K562 (cell line): Measurements from ENCODE around the gene MPZL3. TPM values are rescaled to one million over a fixed set of nuclear protein-coding genes. Genes with fewer than 3 reads are reported as not detected.

ENCODE experiments used
- ARNT ChIP-seq, 2 experiments: fragments of 450-650 bp; IDR thresholded peaks; 2 replicates each; pipeline ENCODE4 v1.6.1; 2016; ENCODE audit warnings: mild to moderate bottlenecking in 1 of 2
- MTF1 ChIP-seq: fragments of 250-450 bp; sonication (Bioruptor Pico); IDR thresholded peaks from 2 replicates; pipeline ENCODE4 v1.9.0; 2021; ENCODE audit warnings: moderate library complexity, mild to moderate bottlenecking, inconsistent platforms, borderline replicate concordance
- PHB ChIP-seq: fragments of 250-450 bp; sonication (Bioruptor Pico); IDR thresholded peaks from 2 replicates; pipeline ENCODE4 v1.5.0; 2021
- RFX1 ChIP-seq: fragments of 450-650 bp; IDR thresholded peaks from 2 replicates; pipeline ENCODE4 v1.6.1; 2016; ENCODE audit warnings: mild to moderate bottlenecking, moderate library complexity
- SP1 ChIP-seq: sonication (generic); formaldehyde crosslinking; IDR thresholded peaks from 2 replicates; pipeline ENCODE4 v1.8.1; 2022; ENCODE audit warnings: mild to moderate bottlenecking, missing genetic modification reagents
- SRSF9 ChIP-seq: fragments of 200-400 bp; formaldehyde crosslinking; IDR thresholded peaks from 2 replicates; pipeline ENCODE4 v1.6.1; 2017; ENCODE audit warnings: low read depth, low read length, borderline replicate concordance
- ZNF121 ChIP-seq: sonication (generic); formaldehyde crosslinking; conservative IDR thresholded peaks from 2 replicates; pipeline ENCODE4 v1.8.0; 2022; ENCODE audit warnings: missing genetic modification reagents
- ZNF165 ChIP-seq: fragments of 250-450 bp; sonication (Bioruptor Pico); IDR thresholded peaks from 2 replicates; pipeline ENCODE4 v1.4.0; 2020; ENCODE audit warnings: borderline replicate concordance
- ZNF584 ChIP-seq: fragments of 200-800 bp; sonication (Bioruptor generic); IDR thresholded peaks from 2 replicates; pipeline ENCODE4 v1.6.1; 2016; ENCODE audit warnings: low read depth, mild to moderate bottlenecking, missing genetic modification characterization, missing compliant biosample characterization
- ZNF668 ChIP-seq: fragments of 250-450 bp; sonication (Bioruptor Pico); IDR thresholded peaks from 2 replicates; pipeline ENCODE4 v1.8.0; 2022; ENCODE audit warnings: mild to moderate bottlenecking, inconsistent platforms
- polyA plus RNA-seq, 8 experiments: library from polyadenylated mRNA; depleted of rRNA in 4 of 8; stranded (reverse) in 5 of 8; unstranded in 3 of 8; fragments of >200 nt; fragmentation: Nextera tagmentation in 2 of 8; fragmentation: Illumina TruSeq in 1 of 8; extraction: Ambion mirVana in 2 of 8; extraction: Trizol in 1 of 8; gene quantifications; 2 replicates each; pipeline versions ENCODE4 v1.2.1 to v1.2.3, GENCODE V29; 2011 to 2014; ENCODE audit warnings: inconsistent platforms in 1 of 8, missing spikeins in 1 of 8
- total RNA-seq, 7 experiments: library from RNA; depleted of rRNA in 6 of 7; stranded (reverse); fragments of >200 nt in 6 of 7; fragmentation: Illumina TruSeq in 2 of 7; extraction: Trizol in 2 of 7; gene quantifications; 2 replicates each; pipeline versions ENCODE4 v1.2.1 to v1.2.3, GENCODE V29; 2011 to 2021; ENCODE audit warnings: low replicate concordance in 1 of 7
- TF ChIP-seq, protein P1 (sequence below), 2 experiments: fragments of 450-650 bp in 1 of 2; sonication (generic) in 1 of 2; formaldehyde crosslinking in 1 of 2; IDR thresholded peaks in 1 of 2; conservative IDR thresholded peaks in 1 of 2; 2 replicates each; pipeline versions ENCODE4 v1.6.1 to v1.8.1; 2016 to 2023; ENCODE audit warnings: mild to moderate bottlenecking in 2 of 2, moderate library complexity in 2 of 2, inconsistent platforms in 1 of 2, missing genetic modification reagents in 1 of 2
- TF ChIP-seq, protein P2 (sequence below): fragments of 200-800 bp; sonication (Bioruptor generic); IDR thresholded peaks from 2 replicates; pipeline ENCODE4 v1.6.1; 2016; ENCODE audit warnings: missing genetic modification characterization, missing compliant biosample characterization
- TF ChIP-seq, protein P3 (sequence below), 2 experiments: fragments of 450-650 bp in 1 of 2; sonication (generic) in 1 of 2; formaldehyde crosslinking; conservative IDR thresholded peaks; 2 replicates each; pipeline versions ENCODE4 v1.4.0 to v1.8.1; 2020 to 2022; ENCODE audit warnings: mild to moderate bottlenecking in 1 of 2, missing genetic modification reagents in 1 of 2
- TF ChIP-seq, protein P4 (sequence below), 2 experiments: IDR thresholded peaks; 2 replicates each; pipeline ENCODE4 v1.6.1; 2012; ENCODE audit warnings: improper control_type of control experiment in 2 of 2, low read depth in 2 of 2, low read length in 2 of 2, borderline replicate concordance in 1 of 2
- TF ChIP-seq, protein P5 (sequence below): fragments of 250-450 bp; sonication (Bioruptor Pico); IDR thresholded peaks from 2 replicates; pipeline ENCODE4 v1.4.0; 2020

The MPZL3 gene
- total and polyA plus RNA-seq, 9 of the 15 experiments (the other 6 are each of a cell fraction or from before 2014, with no cell fraction given): 0.97 to 2.9 (median 1.6) TPM

DNA sequence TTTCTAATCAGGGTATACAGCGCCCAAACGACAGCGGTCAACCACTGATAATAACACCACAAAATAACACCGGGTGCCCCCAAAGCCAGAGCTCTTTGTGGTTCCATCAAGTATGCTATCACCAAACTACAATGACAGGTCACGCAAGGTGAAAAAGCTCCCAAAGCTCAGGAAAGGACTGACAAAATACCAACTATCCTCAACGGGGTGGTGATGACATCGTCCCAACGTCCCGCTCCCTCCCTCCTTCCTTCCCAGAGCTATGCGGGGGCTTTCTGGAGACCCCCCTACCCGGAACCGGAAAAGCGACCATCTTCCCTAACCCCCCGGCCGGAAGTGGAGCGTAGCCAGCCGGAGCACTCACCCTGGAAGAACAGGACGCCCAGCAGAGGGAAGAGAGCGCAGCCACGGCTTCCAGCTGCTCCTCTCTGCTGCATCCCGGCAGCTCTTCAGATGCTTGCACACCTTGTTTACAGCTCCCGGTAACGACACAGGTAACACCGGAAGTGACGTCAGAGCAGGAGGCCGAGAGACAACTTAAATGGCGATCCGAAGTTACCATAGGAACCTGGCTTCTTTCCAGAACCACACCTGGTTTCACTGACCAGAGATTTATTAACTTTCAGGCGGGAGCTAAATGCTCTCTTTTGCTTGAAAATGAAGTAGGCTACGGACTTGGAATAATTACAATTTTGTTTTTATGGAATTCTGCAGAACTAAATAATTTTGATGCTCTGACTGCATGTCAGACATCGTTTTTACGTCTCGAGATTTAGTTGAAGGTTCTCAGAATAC, at the start of gene MPZL3 (continued):
- TF ChIP-seq ARNT (IDR thresholded peaks at IDR 0.05) (no peak), RFX1 (peak; percentile 92), ZNF668 (CRISPR knock-in tag) (no peak), SRSF9 (no peak), SP1 (CRISPR knock-in tag) (peak; percentile 72; the same call in 1 of the 2 replicates), ZNF121 (no peak), PHB (CRISPR knock-in tag) (no peak), ZNF584 (CRISPR knock-in tag) (0 out of 2 replicates have a peak, but pooled peaks have one; percentile 34), ZNF165 (CRISPR knock-in tag) (no peak), MTF1 (CRISPR knock-in tag) (no peak)
- TF ChIP-seq, protein P1, sequence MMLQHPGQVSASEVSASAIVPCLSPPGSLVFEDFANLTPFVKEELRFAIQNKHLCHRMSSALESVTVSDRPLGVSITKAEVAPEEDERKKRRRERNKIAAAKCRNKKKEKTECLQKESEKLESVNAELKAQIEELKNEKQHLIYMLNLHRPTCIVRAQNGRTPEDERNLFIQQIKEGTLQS (IDR thresholded peaks at IDR 0.05): peak; percentile 89
- TF ChIP-seq, protein P1 (CRISPR knock-in tag; conservative IDR thresholded peaks at IDR 0.05): no peak
- TF ChIP-seq, protein P2, sequence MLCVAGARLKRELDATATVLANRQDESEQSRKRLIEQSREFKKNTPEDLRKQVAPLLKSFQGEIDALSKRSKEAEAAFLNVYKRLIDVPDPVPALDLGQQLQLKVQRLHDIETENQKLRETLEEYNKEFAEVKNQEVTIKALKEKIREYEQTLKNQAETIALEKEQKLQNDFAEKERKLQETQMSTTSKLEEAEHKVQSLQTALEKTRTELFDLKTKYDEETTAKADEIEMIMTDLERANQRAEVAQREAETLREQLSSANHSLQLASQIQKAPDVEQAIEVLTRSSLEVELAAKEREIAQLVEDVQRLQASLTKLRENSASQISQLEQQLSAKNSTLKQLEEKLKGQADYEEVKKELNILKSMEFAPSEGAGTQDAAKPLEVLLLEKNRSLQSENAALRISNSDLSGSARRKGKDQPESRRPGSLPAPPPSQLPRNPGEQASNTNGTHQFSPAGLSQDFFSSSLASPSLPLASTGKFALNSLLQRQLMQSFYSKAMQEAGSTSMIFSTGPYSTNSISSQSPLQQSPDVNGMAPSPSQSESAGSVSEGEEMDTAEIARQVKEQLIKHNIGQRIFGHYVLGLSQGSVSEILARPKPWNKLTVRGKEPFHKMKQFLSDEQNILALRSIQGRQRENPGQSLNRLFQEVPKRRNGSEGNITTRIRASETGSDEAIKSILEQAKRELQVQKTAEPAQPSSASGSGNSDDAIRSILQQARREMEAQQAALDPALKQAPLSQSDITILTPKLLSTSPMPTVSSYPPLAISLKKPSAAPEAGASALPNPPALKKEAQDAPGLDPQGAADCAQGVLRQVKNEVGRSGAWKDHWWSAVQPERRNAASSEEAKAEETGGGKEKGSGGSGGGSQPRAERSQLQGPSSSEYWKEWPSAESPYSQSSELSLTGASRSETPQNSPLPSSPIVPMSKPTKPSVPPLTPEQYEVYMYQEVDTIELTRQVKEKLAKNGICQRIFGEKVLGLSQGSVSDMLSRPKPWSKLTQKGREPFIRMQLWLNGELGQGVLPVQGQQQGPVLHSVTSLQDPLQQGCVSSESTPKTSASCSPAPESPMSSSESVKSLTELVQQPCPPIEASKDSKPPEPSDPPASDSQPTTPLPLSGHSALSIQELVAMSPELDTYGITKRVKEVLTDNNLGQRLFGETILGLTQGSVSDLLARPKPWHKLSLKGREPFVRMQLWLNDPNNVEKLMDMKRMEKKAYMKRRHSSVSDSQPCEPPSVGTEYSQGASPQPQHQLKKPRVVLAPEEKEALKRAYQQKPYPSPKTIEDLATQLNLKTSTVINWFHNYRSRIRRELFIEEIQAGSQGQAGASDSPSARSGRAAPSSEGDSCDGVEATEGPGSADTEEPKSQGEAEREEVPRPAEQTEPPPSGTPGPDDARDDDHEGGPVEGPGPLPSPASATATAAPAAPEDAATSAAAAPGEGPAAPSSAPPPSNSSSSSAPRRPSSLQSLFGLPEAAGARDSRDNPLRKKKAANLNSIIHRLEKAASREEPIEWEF (CRISPR knock-in tag): no peak
- TF ChIP-seq, protein P3, sequence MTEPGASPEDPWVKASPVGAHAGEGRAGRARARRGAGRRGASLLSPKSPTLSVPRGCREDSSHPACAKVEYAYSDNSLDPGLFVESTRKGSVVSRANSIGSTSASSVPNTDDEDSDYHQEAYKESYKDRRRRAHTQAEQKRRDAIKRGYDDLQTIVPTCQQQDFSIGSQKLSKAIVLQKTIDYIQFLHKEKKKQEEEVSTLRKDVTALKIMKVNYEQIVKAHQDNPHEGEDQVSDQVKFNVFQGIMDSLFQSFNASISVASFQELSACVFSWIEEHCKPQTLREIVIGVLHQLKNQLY (CRISPR knock-in tag; conservative IDR thresholded peaks at IDR 0.05): no peak
- TF ChIP-seq, protein P4, sequence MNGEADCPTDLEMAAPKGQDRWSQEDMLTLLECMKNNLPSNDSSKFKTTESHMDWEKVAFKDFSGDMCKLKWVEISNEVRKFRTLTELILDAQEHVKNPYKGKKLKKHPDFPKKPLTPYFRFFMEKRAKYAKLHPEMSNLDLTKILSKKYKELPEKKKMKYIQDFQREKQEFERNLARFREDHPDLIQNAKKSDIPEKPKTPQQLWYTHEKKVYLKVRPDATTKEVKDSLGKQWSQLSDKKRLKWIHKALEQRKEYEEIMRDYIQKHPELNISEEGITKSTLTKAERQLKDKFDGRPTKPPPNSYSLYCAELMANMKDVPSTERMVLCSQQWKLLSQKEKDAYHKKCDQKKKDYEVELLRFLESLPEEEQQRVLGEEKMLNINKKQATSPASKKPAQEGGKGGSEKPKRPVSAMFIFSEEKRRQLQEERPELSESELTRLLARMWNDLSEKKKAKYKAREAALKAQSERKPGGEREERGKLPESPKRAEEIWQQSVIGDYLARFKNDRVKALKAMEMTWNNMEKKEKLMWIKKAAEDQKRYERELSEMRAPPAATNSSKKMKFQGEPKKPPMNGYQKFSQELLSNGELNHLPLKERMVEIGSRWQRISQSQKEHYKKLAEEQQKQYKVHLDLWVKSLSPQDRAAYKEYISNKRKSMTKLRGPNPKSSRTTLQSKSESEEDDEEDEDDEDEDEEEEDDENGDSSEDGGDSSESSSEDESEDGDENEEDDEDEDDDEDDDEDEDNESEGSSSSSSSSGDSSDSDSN (IDR thresholded peaks at IDR 0.05; ENCODE audit: borderline replicate concordance in 1 of 2, low read depth in 2 of 2, low read length in 2 of 2): no peak
- TF ChIP-seq, protein P5, sequence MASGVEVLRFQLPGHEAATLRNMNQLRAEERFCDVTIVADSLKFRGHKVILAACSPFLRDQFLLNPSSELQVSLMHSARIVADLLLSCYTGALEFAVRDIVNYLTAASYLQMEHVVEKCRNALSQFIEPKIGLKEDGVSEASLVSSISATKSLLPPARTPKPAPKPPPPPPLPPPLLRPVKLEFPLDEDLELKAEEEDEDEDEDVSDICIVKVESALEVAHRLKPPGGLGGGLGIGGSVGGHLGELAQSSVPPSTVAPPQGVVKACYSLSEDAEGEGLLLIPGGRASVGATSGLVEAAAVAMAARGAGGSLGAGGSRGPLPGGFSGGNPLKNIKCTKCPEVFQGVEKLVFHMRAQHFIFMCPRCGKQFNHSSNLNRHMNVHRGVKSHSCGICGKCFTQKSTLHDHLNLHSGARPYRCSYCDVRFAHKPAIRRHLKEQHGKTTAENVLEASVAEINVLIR (CRISPR knock-in tag): peak; percentile 87
